ENCODE measurements around the gene FDX1. TPM values are rescaled to one million over a fixed set of nuclear protein-coding genes. Genes with fewer than 3 reads are reported as not detected.

FDX1 gene
- total RNA-seq, 1 experiment from 2014 or later: 13.6 TPM

DNA sequence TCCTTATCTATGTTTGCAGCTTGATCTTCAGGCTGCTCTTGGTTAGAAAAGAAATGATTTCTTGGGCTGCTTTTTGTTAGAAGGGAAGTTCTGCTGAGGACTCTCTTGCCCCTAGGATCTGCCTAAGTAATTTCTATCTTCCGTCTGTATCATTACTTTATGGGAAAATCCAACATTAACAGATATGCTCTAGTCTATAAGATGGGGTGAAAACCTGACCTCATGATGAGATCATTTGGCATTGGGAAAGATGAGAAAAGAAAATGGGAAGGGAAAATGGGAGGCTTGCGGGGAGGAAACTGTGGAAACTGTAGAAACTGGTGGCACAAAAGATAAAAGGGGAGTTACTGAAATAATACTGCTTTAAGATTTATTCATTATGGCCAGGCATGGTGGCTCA, 63.6 kb downstream of the FDX1 start:
- BruUV-seq (replicated peaks): no TSS peak
- H3K9me3 ChIP-seq (ENCODE audit: control insufficient read depth, insufficient read depth, low read depth, low read length): no peaks in the 10 kb centered on the region
- no peak for DNase-seq (ENCODE audit: low read depth, low spot score)
- intact Hi-C loops (cut with micrococcal nuclease; ENCODE audit: unreplicated experiment): no loop called here
- ChIA-PET POLR2A (no interaction called here), CTCF (no interaction called here)
- H3K4me3 ChIP-seq (ENCODE audit: low read depth in 2 of 2, low read length in 2 of 2): no peak overlapping the region
- peaks cover 4% of the 10 kb centered on the region for H3K27me3 ChIP-seq (ENCODE audit: control insufficient read depth, insufficient read depth, low read length)
- TF ChIP-seq SIN3A (IDR thresholded peaks at IDR 0.05; ENCODE audit: borderline replicate concordance, insufficient read depth, low read depth, low read length) (no peak), TCF7L2 (IDR thresholded peaks at IDR 0.05; ENCODE audit: low read depth, low read length) (no peak), POLR2AphosphoS5 (IDR thresholded peaks at IDR 0.05; ENCODE audit: low read depth, low read length) (no peak)
- TF ChIP-seq, protein P1, sequence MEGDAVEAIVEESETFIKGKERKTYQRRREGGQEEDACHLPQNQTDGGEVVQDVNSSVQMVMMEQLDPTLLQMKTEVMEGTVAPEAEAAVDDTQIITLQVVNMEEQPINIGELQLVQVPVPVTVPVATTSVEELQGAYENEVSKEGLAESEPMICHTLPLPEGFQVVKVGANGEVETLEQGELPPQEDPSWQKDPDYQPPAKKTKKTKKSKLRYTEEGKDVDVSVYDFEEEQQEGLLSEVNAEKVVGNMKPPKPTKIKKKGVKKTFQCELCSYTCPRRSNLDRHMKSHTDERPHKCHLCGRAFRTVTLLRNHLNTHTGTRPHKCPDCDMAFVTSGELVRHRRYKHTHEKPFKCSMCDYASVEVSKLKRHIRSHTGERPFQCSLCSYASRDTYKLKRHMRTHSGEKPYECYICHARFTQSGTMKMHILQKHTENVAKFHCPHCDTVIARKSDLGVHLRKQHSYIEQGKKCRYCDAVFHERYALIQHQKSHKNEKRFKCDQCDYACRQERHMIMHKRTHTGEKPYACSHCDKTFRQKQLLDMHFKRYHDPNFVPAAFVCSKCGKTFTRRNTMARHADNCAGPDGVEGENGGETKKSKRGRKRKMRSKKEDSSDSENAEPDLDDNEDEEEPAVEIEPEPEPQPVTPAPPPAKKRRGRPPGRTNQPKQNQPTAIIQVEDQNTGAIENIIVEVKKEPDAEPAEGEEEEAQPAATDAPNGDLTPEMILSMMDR (IDR thresholded peaks at IDR 0.05): no peak
- TF ChIP-seq, protein P2, sequence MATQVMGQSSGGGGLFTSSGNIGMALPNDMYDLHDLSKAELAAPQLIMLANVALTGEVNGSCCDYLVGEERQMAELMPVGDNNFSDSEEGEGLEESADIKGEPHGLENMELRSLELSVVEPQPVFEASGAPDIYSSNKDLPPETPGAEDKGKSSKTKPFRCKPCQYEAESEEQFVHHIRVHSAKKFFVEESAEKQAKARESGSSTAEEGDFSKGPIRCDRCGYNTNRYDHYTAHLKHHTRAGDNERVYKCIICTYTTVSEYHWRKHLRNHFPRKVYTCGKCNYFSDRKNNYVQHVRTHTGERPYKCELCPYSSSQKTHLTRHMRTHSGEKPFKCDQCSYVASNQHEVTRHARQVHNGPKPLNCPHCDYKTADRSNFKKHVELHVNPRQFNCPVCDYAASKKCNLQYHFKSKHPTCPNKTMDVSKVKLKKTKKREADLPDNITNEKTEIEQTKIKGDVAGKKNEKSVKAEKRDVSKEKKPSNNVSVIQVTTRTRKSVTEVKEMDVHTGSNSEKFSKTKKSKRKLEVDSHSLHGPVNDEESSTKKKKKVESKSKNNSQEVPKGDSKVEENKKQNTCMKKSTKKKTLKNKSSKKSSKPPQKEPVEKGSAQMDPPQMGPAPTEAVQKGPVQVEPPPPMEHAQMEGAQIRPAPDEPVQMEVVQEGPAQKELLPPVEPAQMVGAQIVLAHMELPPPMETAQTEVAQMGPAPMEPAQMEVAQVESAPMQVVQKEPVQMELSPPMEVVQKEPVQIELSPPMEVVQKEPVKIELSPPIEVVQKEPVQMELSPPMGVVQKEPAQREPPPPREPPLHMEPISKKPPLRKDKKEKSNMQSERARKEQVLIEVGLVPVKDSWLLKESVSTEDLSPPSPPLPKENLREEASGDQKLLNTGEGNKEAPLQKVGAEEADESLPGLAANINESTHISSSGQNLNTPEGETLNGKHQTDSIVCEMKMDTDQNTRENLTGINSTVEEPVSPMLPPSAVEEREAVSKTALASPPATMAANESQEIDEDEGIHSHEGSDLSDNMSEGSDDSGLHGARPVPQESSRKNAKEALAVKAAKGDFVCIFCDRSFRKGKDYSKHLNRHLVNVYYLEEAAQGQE (IDR thresholded peaks at IDR 0.05; ENCODE audit: insufficient read depth in 1 of 2, low read depth in 2 of 2, low read length in 1 of 2): no peak
- ATAC-seq: no peak
- H3K36me3 ChIP-seq (ENCODE audit: control insufficient read depth, insufficient read depth, low read length): no peaks in the 10 kb centered on the region
- in situ Hi-C loops (cut with HindIII; ENCODE audit: low pct_unique_long_range_greater_than_20kb, low sequenced_read_pairs): no loop called here
- H3K4me1 ChIP-seq (ENCODE audit: control insufficient read depth, insufficient read depth, low read length): no peaks in the 10 kb centered on the region
- no peak overlapping the region for H3K27ac ChIP-seq (ENCODE audit: low read length)

DNA sequence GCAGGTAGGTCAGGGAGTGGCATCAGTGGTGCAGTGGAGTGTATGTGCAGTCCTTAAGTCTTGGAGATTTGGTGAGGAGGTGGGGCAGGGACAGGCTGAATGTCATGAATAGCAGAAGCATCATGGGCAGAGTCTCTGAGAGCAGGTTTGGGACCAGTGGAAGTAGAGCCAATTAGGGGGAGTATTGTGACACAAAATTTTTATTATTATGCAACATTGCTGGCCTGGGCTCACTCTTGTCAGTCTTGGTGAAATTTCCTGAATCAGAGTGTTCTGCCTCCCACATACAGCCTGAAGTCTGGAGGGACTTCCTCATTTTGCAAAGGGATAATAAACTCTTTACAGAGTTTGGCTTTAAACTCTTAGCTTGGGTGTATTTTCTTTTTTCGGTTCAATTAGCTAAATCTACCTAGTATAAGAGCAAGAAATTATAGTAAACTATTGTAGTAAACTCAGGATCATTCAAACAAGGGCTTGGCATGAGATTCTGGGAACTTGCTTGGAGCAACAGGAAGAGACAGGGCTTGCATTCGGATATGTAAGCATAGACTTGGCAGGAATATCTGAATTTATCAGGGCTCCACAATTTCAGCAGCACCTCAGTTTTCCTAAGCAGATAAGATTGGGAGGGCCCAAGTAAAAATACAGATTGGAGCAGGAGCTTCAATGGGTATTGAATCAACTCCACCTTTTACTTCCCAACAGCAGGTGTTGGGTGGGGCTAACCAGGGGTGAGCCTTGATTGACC, 67.7 kb downstream of the FDX1 start:
- ATAC-seq: no peak
- no peaks in the 10 kb centered on the region for H3K9me3 ChIP-seq (ENCODE audit: control insufficient read depth, insufficient read depth, low read depth, low read length)
- ChIA-PET CTCF (no interaction called here), POLR2A (no interaction called here)
- no peak overlapping the region for H3K27ac ChIP-seq (ENCODE audit: low read length)
- no peak for DNase-seq (ENCODE audit: low read depth, low spot score)
- no peak for TF ChIP-seq POLR2AphosphoS5 (IDR thresholded peaks at IDR 0.05; ENCODE audit: low read depth, low read length)
- TF ChIP-seq, protein P1 (IDR thresholded peaks at IDR 0.05): 0 out of 2 replicates have a peak, but pooled peaks have one; percentile 7
- no peak for TF ChIP-seq SIN3A (IDR thresholded peaks at IDR 0.05; ENCODE audit: borderline replicate concordance, insufficient read depth, low read depth, low read length)
- TF ChIP-seq, protein P2 (IDR thresholded peaks at IDR 0.05; ENCODE audit: insufficient read depth in 1 of 2, low read depth in 2 of 2, low read length in 1 of 2): no peak
- BruUV-seq (replicated peaks): no TSS peak
- H3K36me3 ChIP-seq (ENCODE audit: control insufficient read depth, insufficient read depth, low read length): no peaks in the 10 kb centered on the region
- intact Hi-C loops (cut with micrococcal nuclease; ENCODE audit: unreplicated experiment): no loop called here
- no peaks in the 10 kb centered on the region for H3K4me1 ChIP-seq (ENCODE audit: control insufficient read depth, insufficient read depth, low read length)
- in situ Hi-C loops (cut with HindIII; ENCODE audit: low pct_unique_long_range_greater_than_20kb, low sequenced_read_pairs): no loop called here
- peaks cover 7% of the 10 kb centered on the region for H3K27me3 ChIP-seq (ENCODE audit: control insufficient read depth, insufficient read depth, low read length)
- H3K4me3 ChIP-seq (ENCODE audit: low read depth in 2 of 2, low read length in 2 of 2): no peak overlapping the region

Measured in Panc1 (cell line).